ENCODE measurements around the gene COL5A3. TPM values are rescaled to one million over a fixed set of nuclear protein-coding genes. Genes with fewer than 3 reads are reported as not detected.

COL5A3 gene
- total RNA-seq, 2 donors from 2014 or later: 3.4 to 9.6 TPM

DNA sequence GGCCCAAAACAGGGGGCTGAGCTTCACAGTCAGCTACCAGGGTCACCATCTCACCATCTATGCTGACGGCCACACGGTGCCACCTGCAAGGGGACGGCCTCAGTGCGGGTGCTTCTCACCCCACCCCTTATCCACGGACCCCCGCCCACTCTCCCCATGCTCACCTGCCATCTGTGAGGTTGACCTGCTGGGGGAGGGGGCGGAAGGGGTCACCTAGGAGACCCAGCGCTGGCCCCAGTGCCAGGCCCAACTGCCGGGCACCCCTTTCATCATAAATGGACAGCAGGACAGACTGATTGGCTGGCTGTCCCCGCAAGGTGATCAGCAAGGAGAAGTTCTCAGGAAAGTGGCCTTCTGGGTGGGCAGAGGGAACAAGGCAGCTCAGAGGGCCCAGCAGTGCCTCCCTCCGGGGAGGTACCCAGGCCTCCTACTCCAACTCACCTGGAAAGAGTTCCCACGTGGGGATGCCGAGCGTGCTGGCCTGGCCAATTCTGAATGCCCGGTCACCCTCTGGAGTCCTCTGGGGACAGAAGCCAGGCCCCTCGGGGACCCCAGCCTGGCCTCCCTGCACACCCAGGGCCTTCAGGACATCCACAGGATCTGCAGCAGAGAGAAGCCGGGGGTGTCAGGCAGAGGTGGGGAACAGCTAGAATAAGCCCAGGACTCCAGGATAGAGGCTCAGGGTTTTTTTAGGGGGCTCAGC, 4.5 kb downstream of the COL5A3 start:
- Histone ChIP-seq H3K27me3 (peaks cover 0 to 5% of the 10 kb centered on the region in 2 donors), H3K4me3 (no peak overlapping the region), H3K36me3 (replicated peaks in 1 of 2; ENCODE audit: insufficient read depth in 1 of 2, low read depth in 2 of 2) (no peaks in the 10 kb centered on the region), H3K27ac (no peak overlapping the region), H3K9me3 (no peaks in the 10 kb centered on the region), H3K4me1 (peaks cover 26% of the 10 kb centered on the region)
- ATAC-seq (no peak), DNase-seq (no peak)
- WGBS, 2 donors: 77% methylated on average over 16 of the region's 17 CpGs; no CpG with 5 or more reads in 1 of the 2 donors
- intact Hi-C loops (cut with DNase I): no loop called here
- TF ChIP-seq, protein P1, sequence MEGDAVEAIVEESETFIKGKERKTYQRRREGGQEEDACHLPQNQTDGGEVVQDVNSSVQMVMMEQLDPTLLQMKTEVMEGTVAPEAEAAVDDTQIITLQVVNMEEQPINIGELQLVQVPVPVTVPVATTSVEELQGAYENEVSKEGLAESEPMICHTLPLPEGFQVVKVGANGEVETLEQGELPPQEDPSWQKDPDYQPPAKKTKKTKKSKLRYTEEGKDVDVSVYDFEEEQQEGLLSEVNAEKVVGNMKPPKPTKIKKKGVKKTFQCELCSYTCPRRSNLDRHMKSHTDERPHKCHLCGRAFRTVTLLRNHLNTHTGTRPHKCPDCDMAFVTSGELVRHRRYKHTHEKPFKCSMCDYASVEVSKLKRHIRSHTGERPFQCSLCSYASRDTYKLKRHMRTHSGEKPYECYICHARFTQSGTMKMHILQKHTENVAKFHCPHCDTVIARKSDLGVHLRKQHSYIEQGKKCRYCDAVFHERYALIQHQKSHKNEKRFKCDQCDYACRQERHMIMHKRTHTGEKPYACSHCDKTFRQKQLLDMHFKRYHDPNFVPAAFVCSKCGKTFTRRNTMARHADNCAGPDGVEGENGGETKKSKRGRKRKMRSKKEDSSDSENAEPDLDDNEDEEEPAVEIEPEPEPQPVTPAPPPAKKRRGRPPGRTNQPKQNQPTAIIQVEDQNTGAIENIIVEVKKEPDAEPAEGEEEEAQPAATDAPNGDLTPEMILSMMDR (IDR thresholded peaks at IDR 0.05): no peak
- no peak for TF ChIP-seq POLR2A (IDR thresholded peaks at IDR 0.05)

DNA sequence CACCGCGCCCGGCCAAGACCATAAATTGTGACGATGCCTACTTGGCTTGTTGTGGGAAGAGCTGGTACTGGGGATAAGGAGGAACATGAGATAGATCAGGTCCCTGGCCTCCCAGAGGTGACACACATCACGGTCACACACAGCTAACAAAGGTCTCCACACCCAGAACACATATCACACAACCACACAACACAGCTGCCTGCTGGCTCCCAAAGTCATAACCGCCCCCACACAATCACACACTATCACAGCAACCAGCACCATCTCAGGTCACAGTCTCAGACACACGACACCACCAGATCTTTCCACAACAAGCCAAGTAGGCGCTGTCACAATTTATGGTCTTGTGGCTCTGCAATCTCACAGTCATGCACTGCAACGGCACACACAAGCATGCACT, 5.7 kb downstream of the COL5A3 start:
- H3K27me3 ChIP-seq: peaks cover 0 to under 1% of the 10 kb centered on the region in 2 donors
- ATAC-seq: no peak

DNA sequence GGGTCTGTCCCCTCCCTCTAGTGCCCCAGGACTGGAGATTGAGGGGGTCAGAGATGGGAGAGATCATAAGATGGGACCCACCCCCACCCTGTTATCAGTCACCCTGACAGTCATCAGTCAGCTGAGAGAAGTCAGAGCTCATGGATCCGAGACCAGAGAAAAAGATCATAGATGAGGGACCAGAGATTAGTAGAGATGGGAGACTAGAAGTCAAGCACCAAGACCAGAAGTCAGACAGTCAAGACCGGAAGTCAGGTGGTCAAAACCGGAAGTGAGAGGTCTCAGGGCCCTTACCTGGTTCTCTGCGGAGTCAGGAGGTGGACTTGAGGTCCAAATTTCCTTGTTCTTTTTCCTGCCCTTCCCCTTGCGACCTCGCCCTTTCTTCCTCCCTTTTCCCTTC, 7.0 kb downstream of the COL5A3 start:
- no peak overlapping the region for H3K4me3 ChIP-seq
- H3K4me1 ChIP-seq: peaks cover 3% of the 10 kb centered on the region
- no peaks in the 10 kb centered on the region for H3K27me3 ChIP-seq
- 58 to 78% methylated on average over 6 of the region's 6 CpGs for WGBS, 2 donors
- intact Hi-C loops (cut with DNase I): no loop called here
- ATAC-seq (no peak), DNase-seq (no peak)
- no peak overlapping the region for H3K27ac ChIP-seq
- TF ChIP-seq, protein P1 (IDR thresholded peaks at IDR 0.05): no peak
- no peak for TF ChIP-seq POLR2A (IDR thresholded peaks at IDR 0.05)
- H3K9me3 ChIP-seq: no peaks in the 10 kb centered on the region
- H3K36me3 ChIP-seq (replicated peaks in 1 of 2; ENCODE audit: insufficient read depth in 1 of 2, low read depth in 2 of 2): no peaks in the 10 kb centered on the region

More for the DNA sequence above, 5.7 kb downstream of the COL5A3 start:
- no peak for DNase-seq
- intact Hi-C loops (cut with DNase I): no loop called here
- no peaks in the 10 kb centered on the region for H3K36me3 ChIP-seq (replicated peaks in 1 of 2; ENCODE audit: insufficient read depth in 1 of 2, low read depth in 2 of 2)
- peaks cover 17% of the 10 kb centered on the region for H3K4me1 ChIP-seq
- no peak overlapping the region for H3K4me3 ChIP-seq
- no peak overlapping the region for H3K27ac ChIP-seq
- 73 to 90% methylated on average over 7 to 9 of the region's 9 CpGs for WGBS, 2 donors
- no peaks in the 10 kb centered on the region for H3K9me3 ChIP-seq
- no peak for TF ChIP-seq POLR2A (IDR thresholded peaks at IDR 0.05)
- TF ChIP-seq, protein P1 (IDR thresholded peaks at IDR 0.05): no peak

DNA sequence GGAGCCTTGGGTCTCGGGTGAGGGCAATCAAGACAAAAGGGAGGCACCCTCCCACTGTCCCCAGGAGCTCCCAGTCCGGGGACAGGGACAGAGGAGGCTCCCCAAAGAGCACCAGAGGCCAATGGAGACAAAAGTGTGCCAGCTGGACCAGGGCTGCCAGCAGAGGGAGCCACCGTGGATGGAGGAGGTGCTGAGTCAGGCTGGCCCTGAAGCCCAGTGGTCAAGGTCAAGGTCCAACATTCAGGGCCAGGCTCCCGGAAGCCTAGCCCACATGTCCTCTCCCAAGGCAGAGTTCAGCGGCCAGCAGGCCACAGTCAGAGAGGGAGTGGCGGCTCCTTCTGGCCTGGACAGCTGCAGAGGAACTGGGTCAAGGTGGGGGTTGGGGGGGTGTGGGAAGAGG, 8.4 kb downstream of the COL5A3 start:
- H3K4me3 ChIP-seq: no peak overlapping the region
- no peak overlapping the region for H3K27ac ChIP-seq
- intact Hi-C loops (cut with DNase I): no loop called here
- no peaks in the 10 kb centered on the region for H3K4me1 ChIP-seq
- no peaks in the 10 kb centered on the region for H3K27me3 ChIP-seq
- DNase-seq: peak; percentile 39 to 47 (median 42)
- WGBS, 2 donors: 39 to 60% methylated on average over 1 to 6 of the region's 6 CpGs
- H3K9me3 ChIP-seq: no peaks in the 10 kb centered on the region
- TF ChIP-seq, protein P1 (IDR thresholded peaks at IDR 0.05): peak in 3 of 7 experiments; percentile 26 to 33 (median 26)
- no peak for TF ChIP-seq POLR2A (IDR thresholded peaks at IDR 0.05)
- no peaks in the 10 kb centered on the region for H3K36me3 ChIP-seq (replicated peaks in 1 of 2; ENCODE audit: insufficient read depth in 1 of 2, low read depth in 2 of 2)
- ATAC-seq: peak; percentile 55

Data from body of pancreas (tissue), 4 donors.